GM11168 (cell line): Measurements from ENCODE around the gene MUC2.

Source experiments
- in situ Hi-C: fragments of 300-500 bp; cut with MboI; formaldehyde crosslinking; loops from one replicate; pipeline ENCODE4 v1.12.0; 2022; ENCODE audit warnings: low sequenced_read_pairs; ENCODE audit not compliant: unreplicated experiment

Gene MUC2

GRCh38 chr11:1067812-1068496, 6.7 kb upstream of the MUC2 start:
- in situ Hi-C loops = no loop called here

GRCh38 chr11:1069740-1070139, 4.9 kb upstream of the MUC2 start:
- in situ Hi-C loops = no loop called here

- in situ Hi-C loops = no loop called here
Measured at GRCh38 chr11:1070594-1071462, 3.8 kb upstream of the MUC2 start.

- in situ Hi-C loops = no loop called here
Measured at GRCh38 chr11:1071571-1072115, 3.0 kb upstream of the MUC2 start.

GRCh38 chr11:1072116-1072820, 2.4 kb upstream of the MUC2 start:
- in situ Hi-C loops = no loop called here

GRCh38 chr11:1072821-1073231, 1.8 kb upstream of the MUC2 start:
- in situ Hi-C loops = no loop called here

- in situ Hi-C loops = no loop called here
Measured at GRCh38 chr11:1073261-1073724, 1.4 kb upstream of the MUC2 start.

- in situ Hi-C loops = no loop called here
Measured at GRCh38 chr11:1073851-1074243, 827 bp upstream of the MUC2 start.

- in situ Hi-C loops = no loop called here
Measured at GRCh38 chr11:1075341-1075911, 752 bp downstream of the MUC2 start.

GRCh38 chr11:1076061-1076665, 1.5 kb downstream of the MUC2 start:
- in situ Hi-C loops = no loop called here

GRCh38 chr11:1077033-1077416, 2.4 kb downstream of the MUC2 start:
- in situ Hi-C loops = no loop called here

GRCh38 chr11:1077417-1078119, 2.9 kb downstream of the MUC2 start:
- in situ Hi-C loops = no loop called here

GRCh38 chr11:1078191-1078601, 3.5 kb downstream of the MUC2 start:
- in situ Hi-C loops = no loop called here

GRCh38 chr11:1081601-1082311, 7.1 kb downstream of the MUC2 start:
- in situ Hi-C loops = no loop called here

- in situ Hi-C loops = no loop called here
Measured at GRCh38 chr11:1082346-1082727, 7.7 kb downstream of the MUC2 start.

GRCh38 chr11:1082728-1083620, 8.3 kb downstream of the MUC2 start:
- in situ Hi-C loops = no loop called here

GRCh38 chr11:1083621-1084551, 9.2 kb downstream of the MUC2 start:
- in situ Hi-C loops = no loop called here
